Measurements from ENCODE around the gene U2AF2.

U2AF2 gene

GRCh38 chr19:55693336-55693974 is 38.6 kb downstream of the U2AF2 start:
- no peak for TF ChIP-seq CTCF (IDR thresholded peaks at IDR 0.05; ENCODE audit: control extremely low read depth, extremely low read depth, low read depth, missing control alignments)
- DNase-seq (ENCODE audit: extremely low spot score) = no peak
- CTCF ChIA-PET = interaction anchor here (0.9 to 1.1 kb wide), 3 partner anchors 10 to 640 kb away, joined by 3 to 4 read pairs (median 4); no protein-coding TSS in a partner anchor
- POLR2A ChIA-PET = interaction anchor here (0.7 kb wide), 1 partner anchor 22 kb away, joined by 12 read pairs; no protein-coding TSS in a partner anchor

- ChIA-PET POLR2A (interaction anchor here (0.7 kb wide), 1 partner anchor 22 kb away, joined by 12 read pairs; no protein-coding TSS in a partner anchor), CTCF (no interaction called here)
- no peak for TF ChIP-seq CTCF (IDR thresholded peaks at IDR 0.05; ENCODE audit: control extremely low read depth, extremely low read depth, low read depth, missing control alignments)
- no peak for DNase-seq (ENCODE audit: extremely low spot score)
Measured at GRCh38 chr19:55694241-55694655, 39.4 kb downstream of the U2AF2 start.

GRCh38 chr19:55694656-55695491 is 40.0 kb downstream of the U2AF2 start:
- DNase-seq (ENCODE audit: extremely low spot score) = no peak
- ChIA-PET CTCF (no interaction called here), POLR2A (no interaction called here)
- no peak for TF ChIP-seq CTCF (IDR thresholded peaks at IDR 0.05; ENCODE audit: control extremely low read depth, extremely low read depth, low read depth, missing control alignments)

- no peak for TF ChIP-seq CTCF (IDR thresholded peaks at IDR 0.05; ENCODE audit: control extremely low read depth, extremely low read depth, low read depth, missing control alignments)
- DNase-seq (ENCODE audit: extremely low spot score) = no peak
- ChIA-PET CTCF (no interaction called here), POLR2A (no interaction called here)
Measured at GRCh38 chr19:55695511-55696290, 40.9 kb downstream of the U2AF2 start.

- TF ChIP-seq CTCF (IDR thresholded peaks at IDR 0.05; ENCODE audit: control extremely low read depth, extremely low read depth, low read depth, missing control alignments) = no peak
- DNase-seq (ENCODE audit: extremely low spot score) = no peak
- ChIA-PET CTCF (no interaction called here), POLR2A (no interaction called here)
Measured at GRCh38 chr19:55696301-55697068, 41.6 kb downstream of the U2AF2 start.

GRCh38 chr19:55697069-55697440 is 42.2 kb downstream of the U2AF2 start:
- ChIA-PET CTCF (no interaction called here), POLR2A (no interaction called here)
- DNase-seq (ENCODE audit: extremely low spot score) = no peak
- TF ChIP-seq CTCF (IDR thresholded peaks at IDR 0.05; ENCODE audit: control extremely low read depth, extremely low read depth, low read depth, missing control alignments) = no peak

All from GM10248 (cell line).